HepG2 (cell line): ENCODE data around the gene ZNF625. TPM values are rescaled to one million over a fixed set of nuclear protein-coding genes. Genes with fewer than 3 reads are reported as not detected.

Source experiments
- CEBPB ChIP-seq: IDR thresholded peaks from 2 replicates; pipeline ENCODE4 v1.6.1; 2011; ENCODE audit warnings: low read depth, low read length, improper control_type of control experiment, borderline replicate concordance
- DR1 ChIP-seq: sonication (generic); formaldehyde crosslinking; IDR thresholded peaks from 2 replicates; pipeline ENCODE4 v1.8.0; 2021; ENCODE audit warnings: mild to moderate bottlenecking, missing genetic modification reagents, inconsistent platforms
- EHMT2 ChIP-seq: fragments of 200-600 bp; sonication (generic); IDR thresholded peaks from 2 replicates; pipeline ENCODE4 v1.7.0; 2017; ENCODE audit warnings: antibody characterized with exemption, low read depth, low read length, borderline replicate concordance
- ELF4 ChIP-seq: sonication (generic); formaldehyde crosslinking; IDR thresholded peaks from 2 replicates; pipeline ENCODE4 v1.5.0; 2020; ENCODE audit warnings: missing genetic modification reagents, mild to moderate bottlenecking, moderate library complexity, borderline replicate concordance
- ETV6 ChIP-seq: sonication (generic); formaldehyde crosslinking; conservative IDR thresholded peaks from 2 replicates; pipeline ENCODE4 v1.4.0; 2020; ENCODE audit warnings: missing genetic modification reagents
- HHEX ChIP-seq: IDR thresholded peaks from 2 replicates; pipeline ENCODE4 v1.6.1; 2016; ENCODE audit warnings: control low read depth
- HMGA1 ChIP-seq: sonication (generic); formaldehyde crosslinking; conservative IDR thresholded peaks from 2 replicates; pipeline ENCODE4 v1.4.0; 2020; ENCODE audit warnings: missing genetic modification reagents
- KAT2B ChIP-seq: fragments of 150-350 bp; IDR thresholded peaks from 2 replicates; pipeline ENCODE4 v1.6.1; 2014; ENCODE audit warnings: low read depth, low read length, borderline replicate concordance
- KMT2B ChIP-seq: IDR thresholded peaks from 2 replicates; pipeline ENCODE4 v1.6.1; 2016; ENCODE audit warnings: missing genetic modification reagents, missing compliant biosample characterization
- NFYC ChIP-seq: IDR thresholded peaks from 2 replicates; pipeline ENCODE4 v1.6.1; 2016; ENCODE audit warnings: missing genetic modification reagents, missing compliant biosample characterization
- NONO ChIP-seq, 2 experiments: fragments of 450-650 bp in 1 of 2; sonication (generic) in 1 of 2; formaldehyde crosslinking in 1 of 2; IDR thresholded peaks in 1 of 2; conservative IDR thresholded peaks in 1 of 2; 2 replicates each; pipeline versions ENCODE4 v1.6.1 to v1.8.0; 2017 to 2022; ENCODE audit warnings: mild to moderate bottlenecking in 1 of 2, missing genetic modification reagents in 1 of 2, moderate library complexity in 1 of 2
- PCBP2 ChIP-seq: fragments of 200-400 bp; formaldehyde crosslinking; optimal IDR thresholded peaks from 2 replicates; pipeline ENCODE3; 2018; ENCODE audit warnings: low read length, low read depth; ENCODE audit not compliant: poor library complexity, severe bottlenecking
- RFX5 ChIP-seq: IDR thresholded peaks from 2 replicates; pipeline ENCODE4 v1.6.1; 2011; ENCODE audit warnings: low read depth, low read length, improper control_type of control experiment
- ZNF550 ChIP-seq: sonication (generic); formaldehyde crosslinking; IDR thresholded peaks from 2 replicates; pipeline ENCODE4 v1.4.0; 2020; ENCODE audit warnings: mild to moderate bottlenecking, missing genetic modification reagents, borderline replicate concordance
- ZNF747 ChIP-seq: sonication (generic); formaldehyde crosslinking; IDR thresholded peaks from 2 replicates; pipeline ENCODE4 v1.8.1; 2023; ENCODE audit warnings: missing genetic modification reagents, mild to moderate bottlenecking, borderline replicate concordance
- ZNF788 ChIP-seq: sonication (generic); formaldehyde crosslinking; IDR thresholded peaks from 2 replicates; pipeline ENCODE4 v1.5.0; 2020; ENCODE audit warnings: mild to moderate bottlenecking, missing genetic modification reagents, borderline replicate concordance
- polyA plus RNA-seq, 8 experiments: library from polyadenylated mRNA; depleted of rRNA in 3 of 8; stranded (reverse) in 7 of 8; unstranded in 1 of 8; fragments of >200 nt; fragmentation: Illumina TruSeq in 4 of 8; extraction: Trizol in 4 of 8; gene quantifications; 2 replicates each; pipeline versions ENCODE4 v1.2.1 to v1.2.3, GENCODE V29; 2011 to 2016; ENCODE audit warnings: low read depth in 4 of 8, missing spikeins in 1 of 8, mixed read lengths in 1 of 8; ENCODE audit not compliant: insufficient read depth in 1 of 8
- total RNA-seq, 5 experiments: library from RNA; depleted of rRNA; stranded (reverse); fragments of >200 nt; fragmentation: Illumina TruSeq; extraction: Trizol; gene quantifications; 2 replicates each; pipeline ENCODE4 v1.2.3, GENCODE V29; 2016; ENCODE audit warnings: low read depth in 1 of 5
- TF ChIP-seq, protein P1 (sequence below): sonication (generic); formaldehyde crosslinking; IDR thresholded peaks from 2 replicates; pipeline ENCODE4 v1.5.0; 2020; ENCODE audit warnings: missing genetic modification reagents
- TF ChIP-seq, protein P2 (sequence below): sonication (generic); formaldehyde crosslinking; IDR thresholded peaks from 2 replicates; pipeline ENCODE4 v1.4.0; 2020; ENCODE audit warnings: mild to moderate bottlenecking, missing genetic modification reagents
- TF ChIP-seq, protein P3 (sequence below): sonication (generic); formaldehyde crosslinking; IDR thresholded peaks from 2 replicates; pipeline ENCODE4 v1.4.0; 2020; ENCODE audit warnings: missing genetic modification reagents
- TF ChIP-seq, protein P4 (sequence below): sonication (generic); formaldehyde crosslinking; IDR thresholded peaks from 2 replicates; pipeline ENCODE4 v1.5.0; 2020; ENCODE audit warnings: mild to moderate bottlenecking, missing genetic modification reagents, borderline replicate concordance
- TF ChIP-seq, protein P5 (sequence below): sonication (generic); formaldehyde crosslinking; conservative IDR thresholded peaks from 2 replicates; pipeline ENCODE4 v1.4.0; 2020; ENCODE audit warnings: mild to moderate bottlenecking, missing genetic modification reagents, moderate library complexity

Gene ZNF625
- total and polyA plus RNA-seq, 2 of the 13 experiments (the other 11 are each of a cell fraction or from before 2014, with no cell fraction given), result 1.7 to 12.2 TPM

DNA sequence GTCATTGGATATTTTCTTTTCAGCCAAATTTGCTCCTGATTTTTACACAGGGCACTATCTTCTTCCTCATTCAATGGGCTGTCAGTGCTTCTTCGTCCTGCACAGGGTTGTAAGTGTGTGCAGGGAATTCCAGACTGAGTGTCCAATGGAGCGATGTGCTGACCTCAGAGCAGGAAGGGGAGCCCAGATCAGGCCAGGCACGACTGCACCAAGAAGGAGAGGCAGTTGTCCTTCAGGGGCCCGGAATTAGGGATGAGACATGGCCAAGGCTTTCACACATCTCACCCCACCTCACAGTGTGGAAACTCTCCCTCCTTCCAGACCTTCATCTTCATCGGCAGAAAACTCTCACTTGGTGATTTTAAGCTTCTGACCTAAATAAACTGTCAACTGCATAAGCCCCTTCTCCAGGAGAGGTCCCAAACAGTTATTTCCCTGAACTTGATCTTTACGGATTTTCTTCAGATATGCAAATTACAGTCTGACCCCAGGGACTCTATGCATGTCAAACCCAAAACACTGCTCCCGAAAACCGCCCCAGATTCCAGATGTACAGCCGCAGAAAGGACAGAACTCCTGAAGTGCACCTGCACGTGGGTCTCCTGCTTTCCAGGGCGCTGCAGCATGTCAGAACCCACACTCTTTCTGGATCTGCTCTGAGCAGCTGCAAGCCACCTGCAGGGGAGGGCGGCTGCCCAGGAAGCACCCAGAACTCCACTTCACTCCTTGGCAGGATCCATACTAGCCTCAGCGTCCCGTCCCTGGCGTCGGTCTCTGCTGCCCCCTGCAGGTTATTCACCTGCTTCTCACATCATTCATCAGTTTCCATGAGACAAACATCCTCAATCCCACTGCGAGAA lies 15.8 kb downstream of the ZNF625 start (continued):
- TF ChIP-seq, protein P1, sequence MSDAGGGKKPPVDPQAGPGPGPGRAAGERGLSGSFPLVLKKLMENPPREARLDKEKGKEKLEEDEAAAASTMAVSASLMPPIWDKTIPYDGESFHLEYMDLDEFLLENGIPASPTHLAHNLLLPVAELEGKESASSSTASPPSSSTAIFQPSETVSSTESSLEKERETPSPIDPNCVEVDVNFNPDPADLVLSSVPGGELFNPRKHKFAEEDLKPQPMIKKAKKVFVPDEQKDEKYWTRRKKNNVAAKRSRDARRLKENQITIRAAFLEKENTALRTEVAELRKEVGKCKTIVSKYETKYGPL, result no peak
- TF ChIP-seq, protein P2, sequence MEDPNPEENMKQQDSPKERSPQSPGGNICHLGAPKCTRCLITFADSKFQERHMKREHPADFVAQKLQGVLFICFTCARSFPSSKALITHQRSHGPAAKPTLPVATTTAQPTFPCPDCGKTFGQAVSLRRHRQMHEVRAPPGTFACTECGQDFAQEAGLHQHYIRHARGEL, result no peak
- no peak for TF ChIP-seq NONO (IDR thresholded peaks at IDR 0.05)
- TF ChIP-seq NONO (CRISPR knock-in tag; conservative IDR thresholded peaks at IDR 0.05), result 0 out of 2 replicates have a peak, but pooled peaks have one; percentile 15
- no peak for TF ChIP-seq NFYC (CRISPR knock-in tag)
- TF ChIP-seq PCBP2, result no peak
- no peak for TF ChIP-seq ELF4 (CRISPR knock-in tag)
- TF ChIP-seq DR1, result no peak
- no peak for TF ChIP-seq KAT2B
- TF ChIP-seq, protein P3, sequence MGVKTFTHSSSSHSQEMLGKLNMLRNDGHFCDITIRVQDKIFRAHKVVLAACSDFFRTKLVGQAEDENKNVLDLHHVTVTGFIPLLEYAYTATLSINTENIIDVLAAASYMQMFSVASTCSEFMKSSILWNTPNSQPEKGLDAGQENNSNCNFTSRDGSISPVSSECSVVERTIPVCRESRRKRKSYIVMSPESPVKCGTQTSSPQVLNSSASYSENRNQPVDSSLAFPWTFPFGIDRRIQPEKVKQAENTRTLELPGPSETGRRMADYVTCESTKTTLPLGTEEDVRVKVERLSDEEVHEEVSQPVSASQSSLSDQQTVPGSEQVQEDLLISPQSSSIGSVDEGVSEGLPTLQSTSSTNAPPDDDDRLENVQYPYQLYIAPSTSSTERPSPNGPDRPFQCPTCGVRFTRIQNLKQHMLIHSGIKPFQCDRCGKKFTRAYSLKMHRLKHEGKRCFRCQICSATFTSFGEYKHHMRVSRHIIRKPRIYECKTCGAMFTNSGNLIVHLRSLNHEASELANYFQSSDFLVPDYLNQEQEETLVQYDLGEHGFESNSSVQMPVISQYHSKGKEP (CRISPR knock-in tag), result no peak
- TF ChIP-seq RFX5, result no peak
- TF ChIP-seq HMGA1 (CRISPR knock-in tag), result no peak
- TF ChIP-seq KMT2B (CRISPR knock-in tag), result peak; percentile 52; the same call in 1 of the 2 replicates
- TF ChIP-seq ZNF788, result peak; percentile 58; the same call in 1 of the 2 replicates
- no peak for TF ChIP-seq ETV6 (CRISPR knock-in tag)
- TF ChIP-seq, protein P4, sequence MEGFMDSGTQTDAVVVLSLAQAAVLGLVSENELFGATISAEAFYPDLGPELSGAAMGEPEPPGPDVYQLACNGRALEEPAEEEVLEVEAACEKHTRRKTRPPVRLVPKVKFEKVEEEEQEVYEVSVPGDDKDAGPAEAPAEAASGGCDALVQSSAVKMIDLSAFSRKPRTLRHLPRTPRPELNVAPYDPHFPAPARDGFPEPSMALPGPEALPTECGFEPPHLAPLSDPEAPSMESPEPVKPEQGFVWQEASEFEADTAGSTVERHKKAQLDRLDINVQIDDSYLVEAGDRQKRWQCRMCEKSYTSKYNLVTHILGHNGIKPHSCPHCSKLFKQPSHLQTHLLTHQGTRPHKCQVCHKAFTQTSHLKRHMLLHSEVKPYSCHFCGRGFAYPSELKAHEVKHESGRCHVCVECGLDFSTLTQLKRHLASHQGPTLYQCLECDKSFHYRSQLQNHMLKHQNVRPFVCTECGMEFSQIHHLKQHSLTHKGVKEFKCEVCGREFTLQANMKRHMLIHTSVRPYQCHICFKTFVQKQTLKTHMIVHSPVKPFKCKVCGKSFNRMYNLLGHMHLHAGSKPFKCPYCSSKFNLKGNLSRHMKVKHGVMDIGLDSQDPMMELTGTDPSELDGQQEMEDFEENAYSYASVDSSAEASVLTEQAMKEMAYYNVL (CRISPR knock-in tag), result no peak
- TF ChIP-seq CEBPB, result no peak
- TF ChIP-seq HHEX (CRISPR knock-in tag), result no peak
- TF ChIP-seq ZNF550 (CRISPR knock-in tag), result no peak
- TF ChIP-seq ZNF747 (CRISPR knock-in tag), result no peak
- no peak for TF ChIP-seq EHMT2
- TF ChIP-seq, protein P5, sequence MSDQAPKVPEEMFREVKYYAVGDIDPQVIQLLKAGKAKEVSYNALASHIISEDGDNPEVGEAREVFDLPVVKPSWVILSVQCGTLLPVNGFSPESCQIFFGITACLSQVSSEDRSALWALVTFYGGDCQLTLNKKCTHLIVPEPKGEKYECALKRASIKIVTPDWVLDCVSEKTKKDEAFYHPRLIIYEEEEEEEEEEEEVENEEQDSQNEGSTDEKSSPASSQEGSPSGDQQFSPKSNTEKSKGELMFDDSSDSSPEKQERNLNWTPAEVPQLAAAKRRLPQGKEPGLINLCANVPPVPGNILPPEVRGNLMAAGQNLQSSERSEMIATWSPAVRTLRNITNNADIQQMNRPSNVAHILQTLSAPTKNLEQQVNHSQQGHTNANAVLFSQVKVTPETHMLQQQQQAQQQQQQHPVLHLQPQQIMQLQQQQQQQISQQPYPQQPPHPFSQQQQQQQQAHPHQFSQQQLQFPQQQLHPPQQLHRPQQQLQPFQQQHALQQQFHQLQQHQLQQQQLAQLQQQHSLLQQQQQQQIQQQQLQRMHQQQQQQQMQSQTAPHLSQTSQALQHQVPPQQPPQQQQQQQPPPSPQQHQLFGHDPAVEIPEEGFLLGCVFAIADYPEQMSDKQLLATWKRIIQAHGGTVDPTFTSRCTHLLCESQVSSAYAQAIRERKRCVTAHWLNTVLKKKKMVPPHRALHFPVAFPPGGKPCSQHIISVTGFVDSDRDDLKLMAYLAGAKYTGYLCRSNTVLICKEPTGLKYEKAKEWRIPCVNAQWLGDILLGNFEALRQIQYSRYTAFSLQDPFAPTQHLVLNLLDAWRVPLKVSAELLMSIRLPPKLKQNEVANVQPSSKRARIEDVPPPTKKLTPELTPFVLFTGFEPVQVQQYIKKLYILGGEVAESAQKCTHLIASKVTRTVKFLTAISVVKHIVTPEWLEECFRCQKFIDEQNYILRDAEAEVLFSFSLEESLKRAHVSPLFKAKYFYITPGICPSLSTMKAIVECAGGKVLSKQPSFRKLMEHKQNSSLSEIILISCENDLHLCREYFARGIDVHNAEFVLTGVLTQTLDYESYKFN (CRISPR knock-in tag), result no peak
